HG02938 (cell line): ENCODE results near the gene ENTREP3.
"Not testable (repeated sequence)": the region's sequence is repeated elsewhere in the genome, so short reads cannot be mapped to it uniquely, and the experiment has no call there.

Source experiments
- ATAC-seq: cut with Tn5 transposase; IDR thresholded peaks from one replicate; pipeline ENCODE4 v1.9.1; 2021; ENCODE audit warnings: mild to moderate bottlenecking, moderate library complexity; ENCODE audit not compliant: unreplicated experiment

The ENTREP3 gene

GRCh38 chr1:155253797-155254196 lies 1.5 kb downstream of the ENTREP3 start:
- ATAC-seq, result no peak

GRCh38 chr1:155253208-155253607 lies 2.1 kb downstream of the ENTREP3 start:
- no peak for ATAC-seq

- no peak for ATAC-seq
Observed at GRCh38 chr1:155251566-155251965, 3.7 kb downstream of the ENTREP3 start.

GRCh38 chr1:155250633-155251449 lies 4.4 kb downstream of the ENTREP3 start:
- ATAC-seq, result peak; percentile 76

GRCh38 chr1:155250246-155250632 lies 5.0 kb downstream of the ENTREP3 start:
- ATAC-seq, result peak; percentile 13

GRCh38 chr1:155247667-155248553 lies 7.4 kb downstream of the ENTREP3 start:
- no peak for ATAC-seq

- not testable (repeated sequence) for ATAC-seq
Observed at GRCh38 chr1:155246796-155247195, 8.5 kb downstream of the ENTREP3 start.

GRCh38 chr1:155245163-155245524 lies 10.1 kb downstream of the ENTREP3 start:
- ATAC-seq, result no peak

GRCh38 chr1:155244368-155245162 lies 10.7 kb downstream of the ENTREP3 start:
- peak; percentile 83 for ATAC-seq

- no peak for ATAC-seq
Observed at GRCh38 chr1:155242805-155243358, 12.4 kb downstream of the ENTREP3 start.

GRCh38 chr1:155241841-155242264 lies 13.4 kb downstream of the ENTREP3 start:
- no peak for ATAC-seq

- ATAC-seq, result no peak
Observed at GRCh38 chr1:155241069-155241679, 14.1 kb downstream of the ENTREP3 start.

- no peak for ATAC-seq
Observed at GRCh38 chr1:155236451-155236850, 18.8 kb downstream of the ENTREP3 start.

GRCh38 chr1:155235375-155235774 lies 19.9 kb downstream of the ENTREP3 start:
- ATAC-seq, result not testable (repeated sequence)

GRCh38 chr1:155233502-155233901 lies 21.8 kb downstream of the ENTREP3 start:
- not testable (repeated sequence) for ATAC-seq

- not testable (repeated sequence) for ATAC-seq
Observed at GRCh38 chr1:155232001-155232978, 23.0 kb downstream of the ENTREP3 start.

- not testable (repeated sequence) for ATAC-seq
Observed at GRCh38 chr1:155231302-155231701, 24.0 kb downstream of the ENTREP3 start.

GRCh38 chr1:155228096-155228427 lies 27.2 kb downstream of the ENTREP3 start:
- ATAC-seq, result no peak
